ENCODE measurements around the gene TENT4A. TPM values are rescaled to one million over a fixed set of nuclear protein-coding genes. Genes with fewer than 3 reads are reported as not detected.

The TENT4A gene
- total and polyA plus RNA-seq, 4 donors = 14.1 to 29.8 (median 22.8) TPM

DNA sequence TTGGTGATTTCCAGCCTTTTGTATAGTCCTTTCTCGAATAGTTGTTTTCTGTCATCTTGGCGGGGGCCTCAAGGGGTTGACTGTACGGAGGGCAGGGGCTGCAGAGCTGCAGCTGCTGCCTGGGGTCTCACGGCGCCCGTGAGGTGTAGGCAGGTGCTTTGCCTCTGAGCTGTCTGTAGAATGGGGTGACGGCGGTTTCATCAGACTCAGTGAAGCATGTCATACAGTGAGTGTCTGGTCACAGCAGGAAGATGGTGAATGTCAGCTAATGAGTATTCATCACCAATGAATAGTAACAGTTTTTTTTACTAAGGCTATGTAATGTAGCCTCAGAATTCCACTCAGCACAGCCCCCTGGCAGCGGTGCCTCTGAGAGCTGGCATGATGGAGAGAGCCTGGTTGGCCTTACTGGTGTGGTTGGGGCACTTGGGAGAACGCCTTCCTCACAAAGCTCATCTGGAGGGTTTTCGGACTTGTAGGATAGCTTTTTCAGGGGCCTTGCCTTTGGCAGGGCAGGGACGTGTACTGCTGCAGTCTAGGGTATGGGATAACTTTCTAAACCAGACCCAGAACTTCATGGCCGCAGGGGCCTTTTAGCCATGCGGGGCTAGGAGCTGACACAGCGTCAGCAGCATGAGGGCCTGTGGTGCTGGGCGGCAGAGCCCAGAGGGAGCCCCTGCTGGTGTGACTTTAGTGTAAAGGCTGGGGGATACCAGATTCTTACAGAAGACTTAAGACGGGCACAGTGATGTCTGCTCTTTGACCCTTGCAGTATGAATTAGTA is 15.0 kb downstream of the TENT4A start:
- no peaks in the 10 kb centered on the region for H3K9me3 ChIP-seq (ENCODE audit: control insufficient read depth, insufficient read depth, low read length)
- peaks cover 14% of the 10 kb centered on the region for H3K36me3 ChIP-seq (ENCODE audit: control insufficient read depth, insufficient read depth, low read length)
- peak in 2 of 6 donors; percentile 60 to 63 for DNase-seq (ENCODE audit: low read depth in 4 of 6, low spot score in 6 of 6)
- H3K27ac ChIP-seq (ENCODE audit: low read depth, low read length) = no peak overlapping the region
- H3K4me1 ChIP-seq (ENCODE audit: control insufficient read depth, insufficient read depth, low read length) = peaks cover 66% of the 10 kb centered on the region
- no peak overlapping the region for H3K4me3 ChIP-seq (ENCODE audit: low read depth, low read length)
- 24% methylated on average over 11 of the region's 17 CpGs for WGBS (ENCODE audit: insufficient coverage)
- H3K27me3 ChIP-seq (ENCODE audit: control insufficient read depth, insufficient read depth, low read length) = no peaks in the 10 kb centered on the region

DNA sequence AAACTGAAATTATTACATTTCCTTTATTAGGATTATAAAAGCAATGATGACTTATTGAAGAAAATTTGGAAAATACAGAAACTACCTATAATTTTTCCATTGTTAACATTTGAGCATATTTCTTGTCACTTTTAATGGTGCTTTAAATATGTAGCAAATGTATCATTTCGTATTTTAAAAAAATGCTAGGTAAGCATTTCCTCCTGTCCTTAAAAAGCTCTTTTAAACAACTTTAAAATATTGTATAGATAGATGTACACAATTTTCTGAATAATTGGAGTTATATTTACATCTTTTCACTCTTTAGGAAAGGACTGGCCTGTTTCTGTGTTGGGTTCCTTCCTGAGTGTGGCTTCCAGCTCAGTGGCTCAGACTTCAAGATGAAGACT is 15.6 kb downstream of the TENT4A start:
- no peaks in the 10 kb centered on the region for H3K9me3 ChIP-seq (ENCODE audit: control insufficient read depth, insufficient read depth, low read length)
- no peak overlapping the region for H3K27ac ChIP-seq (ENCODE audit: low read depth, low read length)
- no CpG with 5 or more reads among the region's 1 CpG for WGBS (ENCODE audit: insufficient coverage)
- no peaks in the 10 kb centered on the region for H3K27me3 ChIP-seq (ENCODE audit: control insufficient read depth, insufficient read depth, low read length)
- peaks cover 62% of the 10 kb centered on the region for H3K4me1 ChIP-seq (ENCODE audit: control insufficient read depth, insufficient read depth, low read length)
- H3K36me3 ChIP-seq (ENCODE audit: control insufficient read depth, insufficient read depth, low read length) = peaks cover 15% of the 10 kb centered on the region
- no peak overlapping the region for H3K4me3 ChIP-seq (ENCODE audit: low read depth, low read length)
- DNase-seq (ENCODE audit: low read depth in 4 of 6, low spot score in 6 of 6) = no peak

DNA sequence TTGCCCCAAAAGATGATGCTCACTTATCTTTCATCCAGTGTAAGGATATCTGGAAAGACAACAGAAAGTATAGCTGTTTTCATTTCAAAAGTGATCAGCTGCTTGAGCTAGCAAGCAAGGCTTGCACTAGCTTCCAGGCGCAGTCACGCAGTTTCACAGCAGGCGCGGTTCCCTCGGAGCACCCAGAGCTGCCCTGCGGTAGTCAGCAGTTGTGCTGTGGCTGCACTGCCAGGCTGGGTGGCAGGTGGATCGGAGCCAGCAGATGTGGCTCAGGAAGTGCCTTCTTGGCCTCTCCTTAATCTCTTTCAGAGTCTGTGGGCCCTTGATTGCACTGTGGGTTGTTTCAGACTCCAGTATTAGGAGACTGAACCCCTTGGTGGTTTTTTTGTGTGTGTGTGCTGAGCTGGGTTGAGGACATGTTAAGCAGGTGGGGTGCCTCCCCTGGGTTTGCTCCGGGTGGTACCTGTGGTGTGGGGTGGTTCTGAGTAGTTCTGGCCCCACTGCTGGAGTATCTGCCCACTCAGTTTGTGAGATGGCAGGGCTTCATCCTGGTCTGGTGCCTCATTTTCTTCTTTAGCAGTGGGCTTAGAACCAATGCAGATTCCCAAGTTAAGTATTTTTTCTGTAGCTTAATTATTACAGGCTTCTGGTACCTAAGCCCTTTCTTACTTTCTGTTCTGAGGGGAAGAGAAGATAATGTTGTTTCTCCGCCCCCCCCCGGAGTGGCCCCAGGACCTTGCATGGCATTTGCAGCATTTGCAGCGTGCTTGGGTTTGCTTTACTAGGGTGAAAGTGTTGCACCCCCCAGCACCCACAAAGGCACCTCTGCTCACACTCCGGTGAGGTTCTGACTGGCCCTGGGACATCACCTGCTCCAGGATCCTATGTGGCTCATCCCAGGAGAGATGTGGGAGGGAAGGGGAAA is 16.4 kb downstream of the TENT4A start:
- WGBS (ENCODE audit: insufficient coverage) = 60% methylated on average over 8 of the region's 12 CpGs
- Histone ChIP-seq H3K4me3 (ENCODE audit: low read depth, low read length) (no peak overlapping the region), H3K36me3 (ENCODE audit: control insufficient read depth, insufficient read depth, low read length) (peaks cover 17% of the 10 kb centered on the region), H3K9me3 (ENCODE audit: control insufficient read depth, insufficient read depth, low read length) (no peaks in the 10 kb centered on the region), H3K27ac (ENCODE audit: low read depth, low read length) (no peak overlapping the region), H3K27me3 (ENCODE audit: control insufficient read depth, insufficient read depth, low read length) (no peaks in the 10 kb centered on the region), H3K4me1 (ENCODE audit: control insufficient read depth, insufficient read depth, low read length) (peaks cover 68% of the 10 kb centered on the region)
- no peak for DNase-seq (ENCODE audit: low read depth in 4 of 6, low spot score in 6 of 6)

DNA sequence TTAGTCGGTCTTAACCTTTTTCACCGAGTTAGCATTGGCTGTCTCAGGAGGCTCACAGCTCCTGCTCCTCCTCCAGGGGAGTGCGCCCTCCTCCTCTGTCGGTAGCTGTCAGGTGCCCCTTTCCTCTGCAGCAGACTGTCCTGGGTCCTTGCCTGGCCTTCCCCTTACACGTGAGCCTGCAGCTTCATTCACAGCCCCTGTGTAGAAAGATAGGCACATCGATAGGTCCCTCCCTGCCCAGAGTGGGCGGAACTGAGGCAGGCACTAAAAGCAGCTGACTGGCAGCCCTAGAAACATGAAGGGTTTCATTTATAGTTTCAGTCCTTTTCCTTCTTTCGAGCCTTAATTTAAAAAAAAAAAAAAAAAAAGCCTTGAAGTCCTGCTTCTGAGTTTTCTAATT is 17.2 kb downstream of the TENT4A start:
- no peak for DNase-seq (ENCODE audit: low read depth in 4 of 6, low spot score in 6 of 6)
- 62% methylated on average over 5 of the region's 8 CpGs for WGBS (ENCODE audit: insufficient coverage)
- Histone ChIP-seq H3K27ac (ENCODE audit: low read depth, low read length) (no peak overlapping the region), H3K4me3 (ENCODE audit: low read depth, low read length) (no peak overlapping the region), H3K36me3 (ENCODE audit: control insufficient read depth, insufficient read depth, low read length) (peaks cover 17% of the 10 kb centered on the region), H3K9me3 (ENCODE audit: control insufficient read depth, insufficient read depth, low read length) (no peaks in the 10 kb centered on the region), H3K27me3 (ENCODE audit: control insufficient read depth, insufficient read depth, low read length) (no peaks in the 10 kb centered on the region), H3K4me1 (ENCODE audit: control insufficient read depth, insufficient read depth, low read length) (peaks cover 69% of the 10 kb centered on the region)

DNA sequence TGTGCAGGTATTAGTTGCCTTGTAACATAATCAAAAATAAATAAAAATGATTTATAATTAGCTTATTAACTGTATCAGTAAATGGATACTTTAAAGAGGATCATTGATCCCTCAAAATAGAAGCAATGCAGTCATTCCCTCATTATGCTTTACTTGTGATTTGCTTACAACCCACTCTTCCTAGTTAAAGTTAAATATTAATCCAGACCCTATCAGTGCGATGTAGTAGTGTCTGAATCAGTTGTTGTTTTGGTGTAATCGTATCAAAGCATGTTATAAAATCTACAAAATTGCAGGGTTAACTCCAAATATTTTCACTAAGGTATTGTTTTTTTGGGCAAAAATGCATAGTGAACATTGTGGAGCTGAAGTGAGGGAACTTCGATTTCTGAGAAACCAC is 17.6 kb downstream of the TENT4A start:
- peaks cover 68% of the 10 kb centered on the region for H3K4me1 ChIP-seq (ENCODE audit: control insufficient read depth, insufficient read depth, low read length)
- no peak overlapping the region for H3K4me3 ChIP-seq (ENCODE audit: low read depth, low read length)
- H3K27me3 ChIP-seq (ENCODE audit: control insufficient read depth, insufficient read depth, low read length) = no peaks in the 10 kb centered on the region
- no peak overlapping the region for H3K27ac ChIP-seq (ENCODE audit: low read depth, low read length)
- peaks cover 17% of the 10 kb centered on the region for H3K36me3 ChIP-seq (ENCODE audit: control insufficient read depth, insufficient read depth, low read length)
- WGBS (ENCODE audit: insufficient coverage) = 100% methylated on average over 1 of the region's 3 CpGs
- H3K9me3 ChIP-seq (ENCODE audit: control insufficient read depth, insufficient read depth, low read length) = no peaks in the 10 kb centered on the region
- DNase-seq (ENCODE audit: low read depth in 4 of 6, low spot score in 6 of 6) = no peak

DNA sequence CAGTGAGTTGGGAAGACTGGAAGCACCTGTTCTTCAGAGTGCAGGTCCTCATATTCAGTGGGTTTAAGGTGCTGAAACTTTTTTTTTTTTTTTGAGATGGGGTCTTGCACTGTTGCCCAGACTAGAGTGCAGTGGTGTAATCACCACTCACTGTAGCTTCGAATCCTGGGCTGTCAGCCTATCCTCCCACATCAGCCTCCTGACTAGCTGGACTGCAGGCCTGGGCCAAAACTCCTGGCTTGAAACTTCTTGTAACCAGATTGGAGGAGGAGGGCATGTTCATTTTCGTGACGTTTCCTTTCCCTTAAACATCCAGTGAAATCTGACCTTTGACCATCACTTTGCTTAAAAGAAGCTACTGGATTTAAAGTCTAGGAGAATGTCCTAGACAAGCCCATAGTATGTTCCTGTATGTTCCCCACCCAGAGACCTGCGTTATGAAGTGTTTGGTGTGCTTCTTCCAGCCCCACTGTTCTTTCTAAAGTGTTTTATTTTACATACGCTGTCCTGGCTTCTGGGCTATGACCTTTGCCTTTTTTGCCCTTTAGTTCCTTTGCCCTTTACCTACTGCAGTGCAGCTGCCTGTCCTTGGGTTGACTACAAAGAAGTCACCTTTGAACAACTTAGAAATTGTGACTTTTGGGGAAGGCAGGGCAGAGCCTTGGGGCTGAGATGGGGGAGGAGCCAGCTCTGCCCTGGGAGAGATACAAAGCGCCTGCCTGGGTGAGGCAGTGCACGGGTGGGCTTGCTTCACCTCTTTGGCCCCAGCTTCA is 18.4 kb downstream of the TENT4A start:
- H3K27ac ChIP-seq (ENCODE audit: low read depth, low read length) = no peak overlapping the region
- DNase-seq (ENCODE audit: low read depth in 4 of 6, low spot score in 6 of 6) = no peak

DNA sequence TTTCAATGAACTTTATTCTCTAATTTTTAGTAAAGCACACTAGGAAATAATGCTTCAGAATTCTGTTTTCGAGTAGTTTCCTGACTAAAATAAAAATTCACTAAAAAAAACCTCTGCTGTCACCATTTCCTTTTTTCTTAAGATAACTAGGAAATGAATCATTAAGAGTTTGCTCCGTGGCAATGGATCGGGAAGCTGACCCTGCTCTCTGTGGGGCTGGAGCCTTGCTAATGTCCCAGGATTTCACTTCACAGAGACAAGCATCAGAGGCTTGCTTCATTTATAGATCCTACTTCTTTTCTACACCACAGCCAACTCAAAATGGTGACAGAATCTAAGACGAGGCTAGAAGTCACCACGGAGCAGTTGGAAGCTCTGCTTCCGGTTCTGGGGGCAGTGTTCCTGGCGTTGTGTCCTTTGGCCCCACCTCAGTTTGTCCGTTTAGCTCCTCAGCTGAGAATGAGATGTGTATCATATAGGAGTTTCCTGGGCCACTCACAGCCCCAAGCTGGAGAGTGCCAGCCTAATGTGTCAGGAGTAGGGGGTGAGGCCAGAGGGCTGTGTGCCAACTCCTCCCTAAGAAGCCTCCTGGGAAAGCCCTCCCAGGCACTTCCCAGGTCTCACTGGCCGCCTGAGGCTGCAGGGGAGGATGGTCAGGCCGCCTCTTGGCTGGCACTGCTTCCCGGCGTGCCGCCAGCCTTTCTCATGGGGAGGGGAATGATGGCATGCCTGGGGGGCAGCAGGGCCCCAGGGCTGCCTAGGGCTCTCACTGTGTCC is 19.6 kb downstream of the TENT4A start:
- Histone ChIP-seq H3K4me3 (ENCODE audit: low read depth, low read length) (no peak overlapping the region), H3K36me3 (ENCODE audit: control insufficient read depth, insufficient read depth, low read length) (peaks cover 14% of the 10 kb centered on the region), H3K4me1 (ENCODE audit: control insufficient read depth, insufficient read depth, low read length) (peaks cover 48% of the 10 kb centered on the region), H3K27ac (ENCODE audit: low read depth, low read length) (peak overlapping the region; percentile 6), H3K27me3 (ENCODE audit: control insufficient read depth, insufficient read depth, low read length) (no peaks in the 10 kb centered on the region), H3K9me3 (ENCODE audit: control insufficient read depth, insufficient read depth, low read length) (no peaks in the 10 kb centered on the region)
- DNase-seq (ENCODE audit: low read depth in 4 of 6, low spot score in 6 of 6) = peak in 3 of 6 donors; percentile 40 to 78 (median 77)
- 36% methylated on average over 11 of the region's 13 CpGs for WGBS (ENCODE audit: insufficient coverage)

More for the DNA sequence above, 18.4 kb downstream of the TENT4A start:
- no peaks in the 10 kb centered on the region for H3K27me3 ChIP-seq (ENCODE audit: control insufficient read depth, insufficient read depth, low read length)
- no peaks in the 10 kb centered on the region for H3K9me3 ChIP-seq (ENCODE audit: control insufficient read depth, insufficient read depth, low read length)
- H3K4me3 ChIP-seq (ENCODE audit: low read depth, low read length) = no peak overlapping the region
- peaks cover 60% of the 10 kb centered on the region for H3K4me1 ChIP-seq (ENCODE audit: control insufficient read depth, insufficient read depth, low read length)
- 42% methylated on average over 2 of the region's 7 CpGs for WGBS (ENCODE audit: insufficient coverage)
- peaks cover 12% of the 10 kb centered on the region for H3K36me3 ChIP-seq (ENCODE audit: control insufficient read depth, insufficient read depth, low read length)

DNA sequence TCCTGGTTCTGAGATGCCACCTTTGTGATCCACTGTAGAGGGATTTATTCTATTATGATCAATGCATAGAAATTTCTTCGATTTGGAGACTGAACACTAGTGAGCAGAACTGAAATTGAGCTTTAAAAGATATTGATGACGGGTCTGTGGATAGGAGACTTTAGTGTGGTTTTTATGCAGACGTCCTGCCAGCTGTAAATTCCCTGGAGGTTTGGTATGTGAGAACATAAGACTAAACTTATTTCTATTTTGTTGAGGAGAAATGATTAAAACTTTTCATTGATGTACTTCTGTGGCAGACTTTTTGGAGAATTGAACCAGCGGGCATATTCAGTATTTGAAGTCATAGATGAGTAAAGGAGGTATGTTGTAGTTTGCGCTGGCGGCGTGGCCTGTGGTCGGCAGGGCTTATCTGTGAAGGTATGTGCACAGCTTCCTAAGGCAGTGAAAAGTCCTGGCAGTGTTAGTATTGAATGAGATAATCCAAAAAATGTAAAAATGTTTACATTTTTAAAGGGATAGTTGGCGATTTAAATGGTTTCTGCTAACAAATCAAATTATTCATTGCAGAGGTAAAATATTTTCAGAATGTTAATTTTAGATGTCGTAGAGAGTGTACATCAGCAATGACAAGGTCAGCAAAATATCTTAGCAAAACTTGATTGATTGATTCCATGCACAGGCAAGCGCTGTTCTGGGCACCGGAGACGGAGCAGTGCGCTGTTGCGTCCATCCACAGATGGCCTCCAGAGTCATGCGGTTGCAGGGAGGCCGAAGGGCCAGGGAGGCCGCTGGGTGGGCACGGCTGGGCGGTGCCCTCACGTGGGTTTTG is 20.4 kb downstream of the TENT4A start:
- no peaks in the 10 kb centered on the region for H3K27me3 ChIP-seq (ENCODE audit: control insufficient read depth, insufficient read depth, low read length)
- 83% methylated on average over 20 of the region's 21 CpGs for WGBS (ENCODE audit: insufficient coverage)
- H3K9me3 ChIP-seq (ENCODE audit: control insufficient read depth, insufficient read depth, low read length) = no peaks in the 10 kb centered on the region
- peaks cover 40% of the 10 kb centered on the region for H3K4me1 ChIP-seq (ENCODE audit: control insufficient read depth, insufficient read depth, low read length)
- H3K27ac ChIP-seq (ENCODE audit: low read depth, low read length) = peak overlapping the region; percentile 6
- peaks cover 18% of the 10 kb centered on the region for H3K36me3 ChIP-seq (ENCODE audit: control insufficient read depth, insufficient read depth, low read length)
- no peak for DNase-seq (ENCODE audit: low read depth in 4 of 6, low spot score in 6 of 6)
- H3K4me3 ChIP-seq (ENCODE audit: low read depth, low read length) = no peak overlapping the region
